Stomach (tissue), 9 donors: ENCODE results near the gene EIF3J. TPM values are rescaled to one million over a fixed set of nuclear protein-coding genes. Genes with fewer than 3 reads are reported as not detected.

Experiments
- DNase-seq, 2 donors: peaks; one replicate each; pipeline versions ENCODE4 v3.0.0 to v3.0.0-alpha.2; 2013 to 2019
- H3K27ac ChIP-seq, 5 donors: fragments of 200-600 bp in 4 of 5; sonication (generic) in 4 of 5; one replicate each; pipeline ENCODE4 v1.5.1; 2013 to 2019; ENCODE audit warnings: mild to moderate bottlenecking in 1 of 5, moderate library complexity in 1 of 5
- H3K27me3 ChIP-seq, 3 donors: fragments of 200-600 bp; sonication (generic); one replicate each; pipeline ENCODE4 v1.5.1; 2017 to 2019; ENCODE audit warnings: mixed run types in 1 of 3
- H3K36me3 ChIP-seq, 4 donors: fragments of 200-600 bp; sonication (generic); 1 replicate in 3 of 4; 2 replicates in 1 of 4; pipeline ENCODE4 v1.5.1; 2016 to 2019
- H3K4me1 ChIP-seq, 4 donors: fragments of 200-600 bp; sonication (generic); one replicate each; pipeline ENCODE4 v1.5.1; 2016 to 2019
- H3K4me3 ChIP-seq, 4 donors: fragments of 200-600 bp; sonication (generic) in 3 of 4; one replicate each; pipeline ENCODE4 v1.5.1; 2016 to 2019; ENCODE audit warnings: mild to moderate bottlenecking in 1 of 4
- H3K9me3 ChIP-seq, 4 donors: fragments of 200-600 bp; sonication (generic); one replicate each; pipeline ENCODE4 v1.5.1; 2016 to 2019
- EP300 ChIP-seq: sonication (generic); formaldehyde crosslinking; IDR thresholded peaks from one replicate; pipeline ENCODE4 v1.6.1; 2017; ENCODE audit warnings: antibody characterized with exemption
- POLR2A ChIP-seq, 4 donors: fragments of 450-650 bp; IDR thresholded peaks; one replicate each; pipeline ENCODE4 v1.6.1; 2016; ENCODE audit warnings: antibody characterized with exemption in 4 of 4, control low read depth in 2 of 4, mild to moderate bottlenecking in 1 of 4, moderate library complexity in 1 of 4
- POLR2AphosphoS5 ChIP-seq, 3 donors: sonication (generic); formaldehyde crosslinking; IDR thresholded peaks; one replicate each; pipeline ENCODE4 v1.6.1; 2016; ENCODE audit warnings: antibody characterized with exemption in 3 of 3
- WGBS, 5 donors: extraction: QIAGEN DNeasy Blood & Tissue Kit in 3 of 5; methylation state at CpG; one replicate each; pipeline versions ENCODE4 v1.1.5 to v1.1.7; 2013 to 2018; 5-methylcytosine and 5-hydroxymethylcytosine counted together
- intact Hi-C: fragments of 100-400 bp; cut with DNase I; formaldehyde crosslinking; loops from one replicate; pipeline ENCODE4 v1.15.1; 2023; ENCODE audit warnings: low total_unique reads
- polyA plus RNA-seq, 3 donors: library from polyadenylated mRNA; stranded (reverse); fragments of 200-250 nt; gene quantifications; one replicate each; pipeline ENCODE4 v1.2.3, GENCODE V29; 2013
- total RNA-seq, 5 donors: library from RNA; depleted of rRNA; stranded (reverse); fragments of >200 nt; gene quantifications; one replicate each; pipeline versions ENCODE4 v1.1.0 to v1.2.3, GENCODE V29; 2014 to 2016
- TF ChIP-seq, protein P1 (sequence below), 7 experiments: fragments of 450-650 bp in 4 of 7; fragments of 200-600 bp in 3 of 7; sonication (generic) in 3 of 7; IDR thresholded peaks; one replicate each; pipeline ENCODE4 v1.5.1; 2016 to 2019; ENCODE audit warnings: antibody characterized with exemption in 7 of 7, control low read depth in 2 of 7, mild to moderate bottlenecking in 1 of 7
- donor health status: healthy with polysubstance abuse.
- donor health status: Bipolar disorder and iron deficiency.
- donor health status: healthy.

EIF3J gene
- total and polyA plus RNA-seq, 8 donors = 41.5 to 100 (median 49.0) TPM

DNA sequence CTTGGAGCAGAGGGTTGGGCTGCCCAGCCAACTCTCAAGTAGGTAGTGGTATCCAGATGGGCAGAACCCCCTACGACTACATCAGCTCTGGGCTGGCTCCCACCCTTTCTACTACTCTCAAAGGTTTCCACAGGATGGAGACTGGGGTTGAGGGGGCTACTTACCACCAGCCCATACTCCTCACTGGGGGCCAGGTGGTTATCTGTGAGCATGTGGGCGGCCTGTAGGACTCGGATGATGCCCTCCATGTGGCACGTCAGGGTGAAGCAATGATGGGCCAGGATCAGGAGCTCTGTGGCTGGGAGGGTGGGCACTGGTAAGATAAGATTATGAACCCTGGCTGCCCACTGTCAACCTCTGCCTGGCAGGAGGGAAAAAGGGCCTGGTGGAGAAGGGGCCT lies 33.4 kb downstream of the EIF3J start:
- Histone ChIP-seq H3K27ac (no peak overlapping the region), H3K4me1 (no peaks in the 10 kb centered on the region), H3K4me3 (no peak overlapping the region), H3K9me3 (peaks cover 0 to 2% (median 1%) of the 10 kb centered on the region in 4 donors), H3K27me3 (no peaks in the 10 kb centered on the region), H3K36me3 (peaks cover 48 to 98% (median 94%) of the 10 kb centered on the region in 4 donors)
- 80 to 98% (median 92%) methylated on average over 2 to 4 of the region's 4 CpGs for WGBS, 5 donors
- no peak for DNase-seq
- intact Hi-C loops = no loop called here
- TF ChIP-seq, protein P1, sequence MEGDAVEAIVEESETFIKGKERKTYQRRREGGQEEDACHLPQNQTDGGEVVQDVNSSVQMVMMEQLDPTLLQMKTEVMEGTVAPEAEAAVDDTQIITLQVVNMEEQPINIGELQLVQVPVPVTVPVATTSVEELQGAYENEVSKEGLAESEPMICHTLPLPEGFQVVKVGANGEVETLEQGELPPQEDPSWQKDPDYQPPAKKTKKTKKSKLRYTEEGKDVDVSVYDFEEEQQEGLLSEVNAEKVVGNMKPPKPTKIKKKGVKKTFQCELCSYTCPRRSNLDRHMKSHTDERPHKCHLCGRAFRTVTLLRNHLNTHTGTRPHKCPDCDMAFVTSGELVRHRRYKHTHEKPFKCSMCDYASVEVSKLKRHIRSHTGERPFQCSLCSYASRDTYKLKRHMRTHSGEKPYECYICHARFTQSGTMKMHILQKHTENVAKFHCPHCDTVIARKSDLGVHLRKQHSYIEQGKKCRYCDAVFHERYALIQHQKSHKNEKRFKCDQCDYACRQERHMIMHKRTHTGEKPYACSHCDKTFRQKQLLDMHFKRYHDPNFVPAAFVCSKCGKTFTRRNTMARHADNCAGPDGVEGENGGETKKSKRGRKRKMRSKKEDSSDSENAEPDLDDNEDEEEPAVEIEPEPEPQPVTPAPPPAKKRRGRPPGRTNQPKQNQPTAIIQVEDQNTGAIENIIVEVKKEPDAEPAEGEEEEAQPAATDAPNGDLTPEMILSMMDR (IDR thresholded peaks at IDR 0.05) = no peak
- TF ChIP-seq POLR2AphosphoS5 (IDR thresholded peaks at IDR 0.05) (no peak), POLR2A (IDR thresholded peaks at IDR 0.05) (no peak), EP300 (no peak)

DNA sequence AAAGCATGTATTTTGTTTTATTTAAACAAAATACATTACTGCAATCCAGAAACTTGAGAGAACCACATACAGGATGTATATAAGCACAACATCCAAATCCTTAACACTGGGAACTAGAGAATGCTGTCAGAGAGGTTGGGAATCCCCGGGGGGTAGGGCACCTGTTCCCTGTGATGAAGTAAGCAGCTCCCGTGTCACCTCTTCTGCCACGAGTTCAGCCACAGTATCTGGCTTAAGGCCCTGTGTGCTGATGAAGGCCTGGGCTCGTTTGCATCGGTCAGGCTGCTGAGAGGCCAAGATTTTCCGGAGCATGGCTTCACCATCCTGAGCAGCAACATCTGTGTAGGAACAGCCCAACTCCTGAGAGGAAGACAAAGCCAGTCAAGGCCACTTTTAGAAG lies 36.4 kb downstream of the EIF3J start:
- TF ChIP-seq POLR2A (IDR thresholded peaks at IDR 0.05) = no peak
- no peak for TF ChIP-seq POLR2AphosphoS5 (IDR thresholded peaks at IDR 0.05)
- TF ChIP-seq, protein P1 (IDR thresholded peaks at IDR 0.05) = no peak
- TF ChIP-seq EP300 = no peak
- no peaks in the 10 kb centered on the region for H3K27me3 ChIP-seq
- H3K36me3 ChIP-seq = peaks cover 27 to 79% (median 72%) of the 10 kb centered on the region in 4 donors
- intact Hi-C loops = no loop called here
- H3K4me3 ChIP-seq = no peak overlapping the region
- DNase-seq = no peak
- WGBS, 5 donors = 90 to 93% (median 92%) methylated on average over 6 of the region's 6 CpGs
- no peaks in the 10 kb centered on the region for H3K9me3 ChIP-seq
- H3K27ac ChIP-seq = no peak overlapping the region
- no peaks in the 10 kb centered on the region for H3K4me1 ChIP-seq

DNA sequence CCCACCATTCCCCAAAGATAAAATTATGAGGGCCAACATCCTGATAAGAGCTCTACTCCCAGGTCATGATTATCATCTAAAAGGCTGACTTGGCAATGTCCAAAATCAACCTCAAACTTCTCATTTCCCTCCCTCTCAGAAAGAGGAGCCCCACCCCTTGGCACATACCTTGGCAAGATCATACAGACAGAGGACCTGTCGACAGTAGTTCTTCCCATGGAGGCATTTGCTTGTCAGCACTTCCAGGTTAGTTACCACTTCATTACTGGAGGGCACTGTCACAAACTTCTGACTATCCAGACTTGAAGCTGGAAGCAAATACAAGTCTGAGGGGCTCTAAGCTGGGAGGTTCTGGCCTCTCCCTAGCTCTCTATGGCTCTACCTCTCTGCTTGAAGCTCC lies 37.8 kb downstream of the EIF3J start:
- Histone ChIP-seq H3K4me3 (no peak overlapping the region), H3K27ac (no peak overlapping the region), H3K9me3 (no peaks in the 10 kb centered on the region), H3K27me3 (no peaks in the 10 kb centered on the region), H3K4me1 (peaks cover 0 to 7% (median 0%) of the 10 kb centered on the region in 4 donors), H3K36me3 (peaks cover 27 to 65% (median 61%) of the 10 kb centered on the region in 4 donors)
- 57 to 81% (median 69%) methylated on average over 1 of the region's 1 CpG for WGBS, 5 donors
- intact Hi-C loops = no loop called here
- TF ChIP-seq, protein P1 (IDR thresholded peaks at IDR 0.05) = no peak
- no peak for TF ChIP-seq POLR2A (IDR thresholded peaks at IDR 0.05)
- no peak for TF ChIP-seq EP300
- TF ChIP-seq POLR2AphosphoS5 (IDR thresholded peaks at IDR 0.05) = no peak
- no peak for DNase-seq

DNA sequence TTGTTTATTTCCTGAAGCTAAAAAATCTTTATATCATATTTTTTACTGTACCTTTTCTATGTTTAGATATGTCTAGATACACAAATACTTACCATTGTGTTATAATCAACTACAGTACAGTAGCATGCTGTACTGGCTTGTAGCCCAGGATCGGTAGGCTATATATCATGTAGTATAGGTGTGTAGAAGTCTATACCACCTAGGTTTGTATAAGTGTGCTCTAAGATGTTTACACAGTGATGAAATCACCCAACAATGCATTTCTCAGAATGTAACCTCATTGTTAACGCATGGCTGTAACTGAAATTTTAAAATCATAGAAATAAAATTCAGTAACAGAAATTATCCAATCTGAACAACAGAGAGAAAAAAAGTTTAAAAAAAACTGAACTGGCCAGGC lies 43.2 kb downstream of the EIF3J start:
- intact Hi-C loops = no loop called here
- H3K36me3 ChIP-seq = peaks cover 23 to 67% (median 62%) of the 10 kb centered on the region in 4 donors
- WGBS, 5 donors = 59 to 83% (median 72%) methylated on average over 2 of the region's 2 CpGs

More for the DNA sequence above, 43.2 kb downstream of the EIF3J start:
- Histone ChIP-seq H3K27me3 (no peaks in the 10 kb centered on the region), H3K9me3 (no peaks in the 10 kb centered on the region), H3K27ac (no peak overlapping the region), H3K4me3 (no peak overlapping the region), H3K4me1 (peaks cover 0 to 13% (median 0%) of the 10 kb centered on the region in 4 donors)
- TF ChIP-seq POLR2A (IDR thresholded peaks at IDR 0.05) (no peak), POLR2AphosphoS5 (IDR thresholded peaks at IDR 0.05) (no peak), EP300 (no peak)
- TF ChIP-seq, protein P1 (IDR thresholded peaks at IDR 0.05) = no peak
- DNase-seq = peak in 1 of 2 donors; percentile 19
